ENCODE measurements around the gene NT5DC2.

- no peak for TF ChIP-seq CTCF (IDR thresholded peaks at IDR 0.05)
- no peak for TF ChIP-seq POLR2A (IDR thresholded peaks at IDR 0.05)
- no peak for TF ChIP-seq EP300 (IDR thresholded peaks at IDR 0.05)
- TF ChIP-seq POLR2AphosphoS5 (IDR thresholded peaks at IDR 0.05), result no peak
These were observed 39.2 kb downstream of the NT5DC2 start for GRCh38 chr3:52494445-52494844.
